NOMO-1 treated with DMSO at 0.1 percent for 48 hours (cell line): ENCODE results near the gene ITGA5.

Experiments
- DNase-seq: peaks from one replicate; lab custom pipeline; 2025; ENCODE audit not compliant: unreplicated experiment; lab: John Stamatoyannopoulos, UW

The ITGA5 gene

DNA sequence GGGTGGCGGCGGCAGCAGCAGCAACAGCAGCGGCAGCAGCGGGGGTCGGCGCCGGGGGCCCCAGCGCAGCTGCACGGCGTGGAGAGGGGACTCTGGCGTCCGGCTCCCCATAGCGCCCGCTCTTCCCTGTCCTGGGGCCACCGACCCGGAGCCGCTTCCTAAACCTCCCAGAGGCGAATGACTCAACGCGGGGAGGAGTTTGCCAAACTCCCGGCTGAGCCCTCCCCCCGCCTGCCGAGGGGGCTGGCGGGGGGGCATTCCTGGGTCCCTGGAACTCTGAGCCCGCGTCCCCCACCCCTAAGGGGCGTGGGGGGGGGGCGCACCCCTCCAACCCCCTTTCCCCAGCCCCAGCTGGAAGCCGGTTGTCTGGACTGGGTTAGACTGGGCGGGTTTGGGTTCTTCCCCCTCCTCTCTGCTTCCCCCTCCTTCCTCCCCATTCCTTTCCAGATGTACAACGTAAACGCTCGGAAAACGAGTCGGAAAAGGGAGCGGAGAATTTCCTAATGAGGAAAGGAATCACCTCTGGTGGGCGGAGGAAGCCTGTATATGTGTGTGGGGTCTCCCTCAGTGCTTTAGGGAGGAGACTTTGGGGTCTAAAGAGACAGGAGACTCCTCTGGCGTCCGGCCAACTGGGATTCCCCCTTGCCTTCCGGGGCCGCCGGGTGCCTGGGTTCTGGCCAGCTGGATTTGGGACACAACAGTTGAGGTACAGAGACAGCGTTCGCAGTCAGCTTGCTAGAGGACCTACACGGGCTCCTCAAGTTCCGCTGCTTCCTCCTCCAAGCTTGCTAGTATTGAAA lies at the start of gene ITGA5:
TSS of gene ITGA5 (minus strand) at position 179 of the 800 bp plus-strand sequence. CDS start at position 111, 68 bp downstream.
- DNase-seq: peak; percentile 24

DNA sequence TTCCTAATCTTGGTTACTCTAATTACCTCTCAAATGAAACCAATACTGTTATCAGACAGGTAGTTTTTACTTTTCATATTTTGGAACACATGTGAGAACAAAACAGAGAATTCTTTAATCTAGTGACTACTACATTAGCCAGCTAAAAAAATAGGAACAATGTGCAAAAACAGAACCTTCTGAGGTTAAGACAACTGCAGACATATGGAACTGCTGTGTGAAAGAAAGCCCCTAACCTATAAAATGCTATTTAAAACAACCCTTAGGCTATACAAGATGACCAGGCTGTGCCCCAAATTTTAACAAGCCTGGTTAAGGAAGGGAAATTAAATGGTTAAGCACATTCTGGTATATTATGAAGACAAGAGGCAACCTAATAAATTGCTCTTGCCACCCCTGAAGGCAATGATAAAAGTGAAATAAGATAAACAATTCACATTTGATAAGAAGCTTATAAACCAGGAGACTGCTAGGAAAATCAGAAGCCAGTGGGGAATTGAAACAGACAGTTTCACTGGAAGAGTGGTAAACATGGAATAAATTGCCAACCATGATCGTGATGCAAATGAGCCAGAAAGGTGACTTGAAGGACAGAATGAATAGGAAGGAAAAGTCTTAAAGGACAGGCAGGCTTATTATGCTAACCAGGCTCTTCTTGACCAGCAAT lies 46.9 kb upstream of the ITGA5 start:
- DNase-seq: no peak

DNA sequence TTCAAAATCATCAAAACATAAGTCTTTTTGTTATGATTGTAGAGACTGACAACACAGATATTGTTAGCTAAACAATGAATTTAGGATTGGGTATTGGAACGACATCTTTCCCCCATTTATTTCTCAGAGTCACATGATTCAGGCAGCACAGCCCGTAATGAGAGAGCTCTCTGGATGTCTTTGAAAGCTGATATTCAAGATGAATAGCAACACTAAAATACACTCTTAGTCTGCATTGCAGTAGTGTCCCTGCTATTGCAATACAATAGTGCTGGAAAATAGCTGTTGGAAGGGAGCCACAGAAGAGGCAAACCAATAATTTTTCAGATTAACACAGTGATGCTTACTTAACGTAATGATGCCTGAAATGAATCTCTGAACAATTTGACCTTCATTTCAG lies 44.4 kb upstream of the ITGA5 start:
- DNase-seq: no peak

DNA sequence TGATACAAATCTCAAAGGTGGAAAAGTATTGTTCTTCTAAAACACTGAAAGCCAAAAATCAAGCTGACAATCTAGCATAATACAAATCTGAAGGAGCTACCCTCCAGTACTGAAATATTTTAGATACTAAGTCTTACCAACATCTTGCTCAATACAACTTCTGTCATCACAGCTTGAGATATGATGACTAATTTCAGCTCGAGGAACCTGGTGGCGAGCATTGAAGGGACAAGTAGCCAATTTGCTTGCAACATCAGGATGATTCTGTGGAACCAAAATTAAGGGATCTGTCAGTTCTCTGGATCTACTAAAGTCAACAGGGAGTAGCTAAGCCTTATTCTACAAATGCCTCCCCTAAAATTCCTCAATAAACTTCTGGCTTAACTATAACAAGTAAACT lies 44.0 kb upstream of the ITGA5 start:
- DNase-seq: peak; percentile 91

DNA sequence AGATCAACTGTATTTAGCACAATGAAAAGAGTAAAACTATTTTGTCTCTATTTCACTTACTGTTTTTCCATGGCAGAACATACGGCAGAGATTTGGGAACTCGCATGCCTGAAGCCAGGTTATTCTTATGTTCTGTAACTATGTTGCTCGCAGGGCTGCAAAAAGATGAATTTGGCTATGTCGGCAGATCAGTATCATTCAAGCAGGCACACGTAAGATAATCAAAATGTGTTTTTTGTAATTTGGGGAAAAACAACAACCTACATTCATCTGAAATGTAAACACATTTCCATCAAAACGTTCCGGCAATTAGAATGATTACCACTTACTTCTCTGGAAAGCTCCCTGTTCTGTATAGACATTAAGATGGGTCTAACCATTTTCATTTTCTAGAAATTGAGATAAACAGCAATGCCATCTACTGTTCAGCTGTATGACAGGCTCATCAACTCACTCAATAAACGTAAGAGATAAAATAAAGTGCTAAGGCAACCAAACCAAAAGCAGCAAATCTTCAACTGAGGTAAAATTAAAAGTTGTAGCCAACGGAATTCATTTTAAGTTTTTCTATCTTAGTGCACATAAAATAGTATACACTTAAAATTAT lies 41.4 kb upstream of the ITGA5 start:
- no peak for DNase-seq

DNA sequence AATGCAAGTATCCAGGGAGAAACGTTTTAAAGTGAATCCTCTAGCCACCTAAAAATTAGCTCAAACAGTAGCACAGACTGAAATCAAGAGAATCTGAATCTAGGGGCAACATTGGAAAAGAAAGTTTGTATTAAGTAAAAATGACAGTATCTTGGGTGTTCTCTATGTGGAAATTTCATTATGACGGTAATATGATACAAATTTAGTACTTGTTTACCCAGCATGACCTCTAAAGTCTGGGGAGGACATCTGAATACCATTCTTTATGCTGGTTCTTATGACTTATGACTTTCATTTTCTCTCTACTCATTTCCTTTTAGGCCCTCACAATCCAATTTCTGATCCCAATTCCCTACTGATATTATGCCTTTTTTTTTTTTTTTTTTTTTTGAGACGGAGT lies 40.3 kb upstream of the ITGA5 start:
- no peak for DNase-seq

DNA sequence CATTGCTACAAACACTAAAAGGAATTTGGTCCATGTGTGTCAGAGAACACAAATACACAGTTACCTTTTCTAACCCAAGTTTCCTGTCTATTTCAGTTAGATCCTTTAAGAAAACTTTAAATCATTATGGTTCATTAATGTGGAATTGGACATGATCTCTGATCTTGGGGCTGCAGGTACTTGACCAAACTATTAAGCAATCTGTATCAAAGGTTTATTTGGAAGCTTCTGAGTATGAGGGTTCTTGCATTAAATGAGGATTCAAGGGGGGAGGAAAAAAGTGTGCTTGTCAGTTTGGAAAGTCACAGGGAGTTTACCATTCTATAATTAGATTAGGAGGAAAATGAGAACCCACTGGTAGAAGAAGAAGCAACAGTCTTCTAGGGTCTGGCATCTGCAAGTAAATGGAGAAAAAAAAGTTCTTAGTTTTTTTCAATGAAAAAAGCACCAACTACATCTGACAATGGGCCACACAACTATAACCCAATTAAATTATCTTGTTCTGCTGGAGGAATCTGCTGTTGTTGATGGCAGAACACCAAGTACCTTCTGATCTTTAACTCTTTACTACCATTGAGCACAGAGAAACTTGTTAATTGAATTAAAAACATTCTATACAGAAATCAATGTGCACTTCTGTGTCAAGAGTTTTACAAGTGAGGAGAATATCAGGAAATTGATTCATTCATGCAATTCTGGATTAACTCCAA lies 36.8 kb upstream of the ITGA5 start:
- DNase-seq: no peak

DNA sequence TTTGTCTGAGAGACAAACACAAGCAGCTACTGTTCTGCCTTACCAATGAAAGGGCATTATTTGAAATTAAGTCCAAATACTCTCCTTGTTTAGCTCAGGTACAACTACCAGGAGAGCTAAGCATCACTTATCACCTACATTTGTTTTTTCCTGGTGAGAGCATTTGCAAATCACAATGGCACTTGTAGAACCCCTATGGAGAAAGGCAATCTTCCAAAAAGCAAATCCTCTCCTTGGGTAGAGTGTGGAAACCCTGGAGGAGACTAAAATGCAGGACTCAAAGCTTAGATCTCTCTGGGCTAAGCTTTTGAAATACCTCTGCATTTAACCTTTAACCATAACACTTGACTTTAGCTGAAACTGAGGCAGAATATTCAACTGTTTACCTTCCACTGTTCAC lies 33.6 kb upstream of the ITGA5 start:
- DNase-seq: no peak

DNA sequence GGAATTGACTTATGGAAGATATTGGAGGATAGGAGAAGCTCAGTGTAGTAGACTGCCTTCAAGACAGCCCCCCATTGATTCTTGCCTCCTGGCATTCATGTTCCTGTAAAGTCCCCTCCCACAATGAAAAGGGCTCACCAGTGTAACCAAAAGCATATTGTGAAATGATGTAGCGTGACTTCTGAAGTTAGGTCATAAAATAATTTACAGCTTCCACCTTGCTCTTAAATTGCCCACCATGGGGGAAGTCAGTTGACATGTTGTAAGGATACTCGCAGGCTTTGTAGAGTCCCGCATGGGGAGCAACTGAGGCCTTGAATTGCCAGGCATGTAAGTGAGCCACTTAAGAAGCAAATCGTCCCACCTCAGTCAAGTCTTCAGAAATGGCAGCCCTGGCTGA lies 29.3 kb upstream of the ITGA5 start:
- DNase-seq: peak; percentile 97

DNA sequence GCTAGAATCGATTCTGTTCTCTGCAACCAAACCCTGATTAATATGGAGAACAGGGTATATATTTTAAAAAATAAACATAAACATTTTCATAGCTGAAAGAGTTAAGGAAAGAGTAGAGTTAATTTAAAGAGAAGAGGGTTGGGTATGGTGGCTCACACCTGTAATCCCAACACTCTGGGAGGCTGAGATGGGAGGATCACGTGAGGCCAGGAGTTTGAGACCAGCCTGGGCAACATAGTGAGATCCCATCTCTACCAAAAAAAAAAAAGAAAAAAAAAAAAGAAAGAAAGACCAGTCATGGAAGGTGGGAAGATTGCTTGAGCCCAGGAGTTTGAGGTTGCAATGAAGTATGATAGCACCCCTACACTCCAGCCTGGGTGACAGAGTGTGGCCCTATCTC lies 28.9 kb upstream of the ITGA5 start:
- no peak for DNase-seq

DNA sequence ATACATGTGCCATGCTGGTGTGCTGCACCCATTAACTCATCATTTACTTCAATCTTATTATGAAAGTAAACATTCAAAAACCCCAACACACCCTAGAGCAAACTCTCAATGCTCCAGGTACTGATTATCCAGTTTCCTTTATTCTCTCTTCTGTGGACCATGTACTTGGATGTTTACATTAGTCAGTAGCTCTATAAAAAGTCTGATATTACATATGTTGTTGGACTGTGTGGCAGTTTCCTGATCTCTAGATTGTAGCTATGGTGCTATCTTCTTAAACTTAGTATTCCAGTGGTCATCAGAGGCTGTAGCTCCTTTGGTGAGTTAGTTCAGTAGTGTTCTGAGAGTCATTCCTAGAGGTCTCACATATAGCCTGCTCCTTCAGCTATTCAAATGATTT lies 25.1 kb upstream of the ITGA5 start:
- DNase-seq: no peak

DNA sequence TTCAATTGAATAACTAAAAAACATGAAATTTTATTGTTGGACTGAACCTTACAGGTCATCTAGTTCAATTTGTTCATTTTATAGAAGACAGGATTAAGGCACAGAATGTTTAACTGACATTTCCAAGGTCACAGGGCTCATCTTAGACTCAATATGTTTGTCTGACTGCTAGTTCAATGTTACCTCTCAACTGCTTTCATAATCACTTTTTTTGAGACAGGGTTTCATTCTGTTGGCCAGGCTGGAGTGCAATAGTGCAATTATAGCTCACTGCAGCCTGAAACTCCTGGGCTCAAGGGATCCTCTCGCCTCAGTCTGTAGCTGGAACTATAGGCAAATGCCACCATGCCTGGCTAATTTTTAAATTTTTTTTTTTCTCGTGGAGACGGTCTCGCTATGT lies 24.4 kb upstream of the ITGA5 start:
- DNase-seq: no peak

DNA sequence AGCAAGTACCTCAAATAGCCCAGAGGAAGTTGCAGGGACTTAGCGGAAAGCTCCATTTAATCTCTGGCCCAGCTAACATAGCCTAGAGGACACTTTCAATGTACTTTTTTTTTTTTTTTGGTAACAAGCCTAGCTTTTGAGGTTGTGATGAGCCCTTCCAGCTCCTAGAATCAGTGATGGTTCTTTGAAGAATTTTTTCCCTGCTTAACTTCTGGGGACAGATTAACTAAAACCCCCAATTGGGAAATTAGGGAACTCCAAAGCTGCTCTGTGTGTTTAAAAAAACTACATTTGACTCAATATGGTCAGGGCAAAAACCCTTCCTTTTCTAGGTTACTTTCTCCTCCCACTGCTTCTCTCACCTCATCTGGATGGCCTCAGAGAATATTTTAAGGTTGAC lies 23.9 kb upstream of the ITGA5 start:
- peak; percentile 47 for DNase-seq

DNA sequence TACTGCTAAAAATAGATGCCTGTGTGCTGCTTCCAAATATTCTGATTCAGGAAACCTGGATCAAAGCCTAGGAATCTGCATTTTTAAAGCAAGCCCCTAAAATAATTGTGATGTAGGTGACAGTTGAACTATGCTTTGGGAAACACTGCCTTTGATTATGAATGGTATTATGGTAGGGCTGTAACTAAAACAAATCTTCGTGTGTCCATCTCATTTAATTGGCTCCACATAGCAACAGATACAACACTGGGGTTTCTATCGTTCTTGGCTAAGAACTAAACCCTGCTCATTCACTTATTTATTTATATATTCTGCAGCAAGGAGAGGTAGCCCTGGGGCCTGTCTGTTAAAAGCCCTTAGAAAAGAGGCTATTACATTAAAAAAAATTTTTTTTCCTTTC lies 23.0 kb upstream of the ITGA5 start:
- DNase-seq: no peak

DNA sequence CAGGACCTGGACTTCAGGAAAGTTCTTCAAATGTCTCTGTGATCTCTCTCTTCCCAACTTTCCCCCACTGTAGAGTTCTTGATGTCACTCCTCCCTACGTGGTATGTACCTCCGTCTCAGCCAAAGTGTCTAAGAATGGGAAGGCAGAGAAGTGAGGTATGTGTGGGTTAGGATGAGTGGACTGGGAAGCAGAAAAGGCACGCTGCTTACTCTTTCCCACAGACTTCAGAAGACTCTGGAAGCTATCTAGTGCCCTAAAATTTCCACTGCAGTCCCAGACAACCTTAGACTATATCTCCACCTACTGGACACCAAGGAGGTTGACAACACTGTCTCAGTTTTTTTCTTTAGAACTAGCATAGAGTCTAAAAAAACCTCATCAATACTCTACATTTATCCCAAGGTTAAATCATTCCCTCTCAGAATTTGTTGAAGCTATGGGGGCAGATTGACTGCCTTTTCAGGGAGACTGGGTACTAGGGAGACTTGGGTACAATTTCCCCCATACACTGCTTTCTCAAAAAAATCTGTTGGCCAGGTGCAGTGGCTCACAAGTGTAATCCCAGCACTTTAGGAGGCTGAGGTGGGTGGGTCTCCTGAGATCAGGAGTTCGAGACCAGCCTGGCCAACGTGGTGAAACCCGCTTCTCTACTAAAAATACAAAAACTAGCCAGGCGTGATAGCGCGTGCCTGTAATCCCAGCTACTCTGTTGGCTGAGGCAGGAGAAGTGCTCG lies 20.6 kb upstream of the ITGA5 start:
- DNase-seq: peak; percentile 73

DNA sequence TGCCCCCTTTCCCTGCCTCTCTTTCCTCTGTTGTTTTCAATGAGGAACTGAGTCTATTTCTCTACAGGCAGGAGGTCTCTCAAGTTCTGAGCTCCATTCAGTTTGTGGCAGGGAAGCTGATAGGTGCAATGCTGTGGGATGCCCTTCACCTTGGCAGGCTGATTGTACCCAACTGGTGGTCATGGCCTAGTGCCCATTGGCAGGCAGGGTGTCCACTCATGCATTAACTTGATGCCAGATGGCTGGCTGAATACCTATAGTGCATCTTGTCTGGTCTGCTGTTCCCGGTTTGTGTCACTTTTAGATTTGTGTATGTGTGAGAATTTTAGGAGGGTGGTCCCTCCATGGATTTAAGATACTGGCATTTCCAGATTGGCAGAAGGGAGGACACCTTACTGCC lies 20.0 kb upstream of the ITGA5 start:
- DNase-seq: no peak

DNA sequence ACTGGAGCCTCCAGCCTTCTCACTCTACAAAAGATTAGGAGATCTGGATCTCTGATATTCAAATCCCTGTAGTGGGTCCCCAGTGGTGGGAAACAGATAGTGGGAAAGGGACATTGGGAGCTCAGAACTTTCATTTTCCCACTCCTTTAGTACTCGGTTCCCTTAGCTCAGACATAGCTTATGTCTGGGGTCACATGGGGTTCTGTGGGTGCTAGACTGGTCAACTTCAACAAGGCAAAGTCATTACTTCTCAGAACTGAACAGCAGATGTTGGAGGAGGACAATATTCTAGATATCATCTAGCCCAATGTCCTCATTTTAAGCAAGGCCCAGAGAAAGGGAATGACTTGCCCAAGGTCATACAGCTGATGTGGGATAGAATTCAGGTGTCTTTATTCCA lies 19.5 kb upstream of the ITGA5 start:
- DNase-seq: no peak

DNA sequence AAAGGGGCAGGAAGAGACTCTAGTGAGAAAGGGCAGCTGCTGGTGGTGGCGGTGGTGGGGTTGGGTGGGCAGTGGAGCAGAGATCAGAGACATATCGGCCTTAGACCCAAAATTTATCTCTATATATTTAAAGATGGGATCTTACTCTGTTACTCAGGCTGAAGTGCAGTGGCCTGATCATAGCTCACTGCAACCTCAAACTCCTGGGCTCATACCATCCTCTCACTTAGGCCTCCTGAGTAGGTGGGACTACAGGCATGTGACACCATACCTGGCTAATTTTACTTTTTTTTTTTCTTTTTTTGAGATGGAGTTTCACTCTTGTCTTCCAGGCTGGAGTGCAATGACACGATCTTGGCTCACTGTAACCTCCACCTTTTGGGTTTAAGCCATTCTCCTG lies 18.6 kb upstream of the ITGA5 start:
- DNase-seq: no peak

DNA sequence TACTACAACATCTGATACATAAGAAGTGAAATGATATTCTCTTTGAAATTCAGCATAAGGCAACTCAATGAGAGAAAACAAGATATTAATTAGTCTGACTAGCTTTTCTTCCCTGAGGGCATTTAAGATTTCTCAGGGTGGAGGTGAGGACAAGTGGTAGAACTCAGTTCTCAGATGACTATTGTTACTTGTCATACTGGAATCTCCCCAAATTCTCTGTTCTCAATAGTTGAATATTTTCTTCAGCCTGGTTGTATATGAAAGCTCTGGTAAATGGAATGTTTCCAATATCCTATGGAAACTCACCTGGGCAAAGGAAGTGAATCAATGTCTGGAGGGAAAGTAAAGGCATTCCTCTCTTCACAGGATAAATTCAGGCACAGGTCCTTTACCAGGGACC lies 18.2 kb upstream of the ITGA5 start:
- DNase-seq: no peak

DNA sequence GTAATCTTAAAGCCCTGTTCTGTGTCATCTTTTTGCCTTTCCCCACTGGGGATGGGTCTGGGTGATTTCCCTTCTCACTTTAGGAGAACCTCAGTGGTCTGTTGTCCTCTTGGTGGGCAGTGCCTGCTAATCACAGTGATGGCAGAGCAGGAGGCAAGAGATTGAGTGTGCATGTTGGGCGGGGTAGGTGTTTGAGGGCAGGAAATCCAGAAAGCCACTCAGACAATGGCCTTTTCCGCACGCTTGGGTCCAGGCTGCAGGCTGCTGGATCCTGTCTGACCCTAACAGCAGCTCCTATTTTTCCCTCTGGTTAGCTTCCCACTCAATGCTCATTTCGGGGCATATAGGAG lies 13.7 kb upstream of the ITGA5 start:
- DNase-seq: no peak
